Activated CD8-positive, alpha-beta memory T cell treated with anti-CD3 and anti-CD28 coated beads, Interleukin-2, amount 50 U/mL, for 4 hours (primary cell): ENCODE data around the gene LANCL2.
"Not testable (repeated sequence)": the region's sequence is repeated elsewhere in the genome, so short reads cannot be mapped to it uniquely, and the experiment has no call there.

Experiments
- DNase-seq: peaks from one replicate; pipeline ENCODE4 v3.0.0-alpha.2; 2020

LANCL2 gene

DNA sequence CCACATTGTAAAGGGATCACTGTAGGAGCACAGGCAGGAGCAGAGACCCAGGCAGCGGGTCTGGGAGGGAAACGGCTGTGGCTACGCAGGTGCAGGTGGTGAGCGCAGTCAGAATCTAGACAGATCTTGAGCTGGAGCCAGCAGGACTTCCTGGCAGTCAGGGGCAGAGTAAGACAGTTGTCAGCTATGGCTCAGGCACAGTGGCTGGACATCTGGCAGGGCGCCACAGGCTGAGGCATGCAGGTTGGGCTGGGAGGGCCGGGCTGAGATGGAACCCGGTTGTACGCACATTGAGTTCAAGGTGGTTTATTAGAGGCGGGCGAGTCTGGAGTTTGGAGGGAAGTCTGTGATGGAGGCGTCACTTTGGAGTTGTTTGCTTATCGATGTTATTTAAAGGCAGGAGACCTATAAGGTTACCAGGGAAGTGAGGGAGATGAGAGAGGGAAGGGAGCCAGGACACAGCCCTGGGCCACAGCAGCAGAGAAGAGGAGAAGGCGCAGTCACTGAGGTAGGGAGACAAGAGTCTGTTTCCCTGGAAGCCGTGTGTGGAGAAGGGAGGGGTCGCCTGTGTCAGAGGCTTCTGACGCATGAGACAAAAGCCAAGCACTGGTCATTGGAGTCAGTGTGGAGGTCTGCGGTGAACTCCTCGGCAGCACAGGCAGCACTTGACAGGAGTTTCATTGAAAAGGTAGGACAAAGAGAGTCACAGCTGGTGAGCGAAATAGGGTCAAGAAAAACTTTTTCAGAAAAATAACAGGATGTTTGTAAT lies 73.8 kb downstream of the LANCL2 start:
- DNase-seq: no peak

DNA sequence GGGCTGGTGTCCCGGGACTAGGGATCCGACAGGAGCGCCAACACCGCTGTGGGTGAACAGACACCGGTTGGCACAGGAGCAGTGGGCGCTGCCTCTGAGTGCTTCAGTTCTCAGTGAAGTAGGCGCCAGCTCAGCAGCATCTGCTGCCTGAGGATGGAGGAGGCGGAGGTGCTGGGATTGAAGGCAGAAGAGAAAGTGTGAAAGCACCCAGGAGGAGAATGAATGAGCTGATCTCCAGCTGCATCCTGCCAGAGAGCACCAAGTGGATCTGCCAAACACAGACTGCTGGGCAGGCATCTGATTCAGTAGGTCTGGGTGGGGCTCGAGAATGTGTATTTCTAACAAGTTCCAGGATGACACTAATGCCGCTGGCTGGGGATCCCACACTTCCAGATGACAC lies 74.5 kb downstream of the LANCL2 start:
- DNase-seq: no peak

DNA sequence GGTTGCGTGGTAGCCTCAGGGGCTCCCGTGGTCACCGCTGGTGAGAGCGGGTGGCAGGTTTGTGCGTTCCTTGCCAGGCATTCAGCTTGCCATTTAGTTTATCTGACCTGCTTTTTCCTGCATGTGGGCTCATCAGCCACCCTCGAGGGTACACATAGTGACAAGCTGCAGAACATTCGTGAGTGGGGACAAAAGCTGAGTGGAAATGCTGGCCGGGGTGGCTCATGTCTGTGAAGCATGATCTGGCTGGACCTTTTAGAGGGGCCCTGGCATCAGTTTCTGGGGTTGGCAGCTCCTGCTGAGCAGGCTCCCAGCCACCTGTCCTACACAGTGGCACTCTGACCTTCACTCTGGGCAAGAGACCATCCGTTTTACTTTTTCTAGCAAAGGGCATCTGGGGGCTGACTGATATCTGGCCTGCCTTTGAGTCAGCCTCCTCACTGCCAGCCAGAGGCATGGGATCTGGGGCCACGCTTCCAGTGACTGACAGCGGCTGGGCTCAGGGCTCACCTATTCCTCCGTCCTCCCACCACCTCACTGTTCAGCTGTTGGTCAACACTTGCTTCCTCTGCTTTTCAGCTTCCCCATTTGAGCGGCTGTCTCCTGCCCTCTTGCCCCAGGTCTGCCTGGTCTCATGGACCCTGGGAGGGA lies 75.0 kb downstream of the LANCL2 start:
- DNase-seq: no peak

DNA sequence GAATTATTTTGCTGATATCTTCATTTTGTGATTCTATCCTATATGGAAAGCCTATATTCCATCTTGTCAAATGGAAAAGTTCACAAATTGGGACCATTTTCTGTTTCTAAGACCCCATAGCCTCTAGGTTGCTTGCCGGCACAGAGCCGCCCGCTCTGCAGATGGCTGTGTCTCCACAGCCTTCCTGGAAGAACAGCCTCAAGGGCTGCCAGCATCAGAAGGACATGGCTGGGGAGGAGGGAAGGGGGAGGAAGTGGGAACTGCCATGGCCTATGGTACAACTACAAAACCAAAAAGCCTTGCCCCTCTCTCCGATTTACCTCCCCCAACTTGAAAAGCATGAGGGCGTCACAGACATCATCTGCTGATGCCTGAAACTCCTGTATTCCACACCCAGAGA lies 75.9 kb downstream of the LANCL2 start:
- no peak for DNase-seq

DNA sequence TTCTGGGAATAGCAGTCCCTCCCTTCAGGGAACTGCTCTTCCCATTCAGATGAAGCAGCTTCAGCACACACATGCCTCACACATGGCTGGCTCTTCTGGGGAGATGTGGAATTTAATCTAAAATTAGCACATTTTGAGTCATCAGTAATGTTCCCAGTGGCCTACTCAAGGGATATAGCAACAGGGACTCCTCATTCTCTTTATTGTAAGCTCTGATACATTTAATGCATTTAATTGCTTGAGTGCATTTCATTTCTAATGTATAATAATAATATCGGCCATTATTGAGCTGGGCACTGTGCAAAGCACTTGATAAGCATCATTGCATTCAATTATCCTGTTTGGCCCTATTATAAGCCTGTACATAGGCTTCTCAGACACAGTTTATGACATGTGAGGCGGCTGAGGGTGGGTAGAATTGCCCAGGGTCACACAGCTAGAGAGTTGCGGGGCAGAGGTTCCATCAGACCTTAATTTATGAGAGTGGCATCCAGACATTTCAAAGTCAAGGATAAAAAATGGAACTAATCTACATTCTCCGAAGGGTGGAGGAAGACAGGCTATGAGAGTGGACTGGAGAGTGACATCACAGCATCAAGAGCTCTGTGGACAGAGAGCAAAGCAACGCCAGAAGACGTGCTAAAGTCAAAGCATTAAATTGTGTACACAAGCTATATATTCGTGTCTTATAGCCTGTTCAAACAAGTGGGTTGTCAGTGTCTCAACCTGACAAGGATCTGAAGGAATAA lies 76.8 kb downstream of the LANCL2 start:
- DNase-seq: no peak

DNA sequence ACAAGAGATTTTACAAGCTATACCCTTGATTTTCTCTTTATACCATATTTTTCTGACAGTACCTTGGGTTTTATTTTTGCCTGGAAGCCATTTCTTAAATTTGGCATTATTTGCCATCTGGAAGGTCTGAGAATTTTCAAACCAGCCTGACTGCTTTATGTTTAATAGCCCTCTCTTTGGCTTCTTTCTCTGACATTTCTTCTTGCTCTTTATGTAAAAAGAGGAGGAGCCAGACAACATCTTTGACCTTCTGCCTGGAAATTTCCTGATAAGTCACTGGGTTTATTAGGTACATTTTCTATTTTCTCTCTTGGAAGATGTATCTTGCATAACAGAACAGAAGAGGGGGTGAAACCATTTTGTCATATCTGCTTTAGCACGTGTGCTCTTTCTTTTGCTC lies 79.6 kb downstream of the LANCL2 start:
- DNase-seq: no peak

DNA sequence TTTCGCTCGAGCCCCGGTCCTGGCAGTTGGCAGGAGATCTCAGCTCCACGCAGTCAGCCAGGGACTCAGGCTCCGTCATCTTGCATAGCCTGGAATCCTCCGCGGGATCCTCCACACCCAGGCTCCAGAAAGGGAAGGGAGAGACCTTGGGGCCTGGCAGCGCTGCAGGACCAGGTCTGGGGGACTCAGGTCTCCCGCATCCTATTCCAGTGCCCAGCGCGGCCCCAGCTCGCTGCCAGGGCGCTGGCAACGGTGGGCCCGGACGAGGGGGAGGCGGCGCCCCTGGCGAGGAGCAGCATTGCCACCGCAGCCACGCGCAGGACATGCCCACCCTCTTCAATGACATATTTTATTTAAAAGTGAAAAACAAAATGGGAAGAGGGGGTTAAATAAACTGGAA lies 83.4 kb downstream of the LANCL2 start:
- no peak for DNase-seq

DNA sequence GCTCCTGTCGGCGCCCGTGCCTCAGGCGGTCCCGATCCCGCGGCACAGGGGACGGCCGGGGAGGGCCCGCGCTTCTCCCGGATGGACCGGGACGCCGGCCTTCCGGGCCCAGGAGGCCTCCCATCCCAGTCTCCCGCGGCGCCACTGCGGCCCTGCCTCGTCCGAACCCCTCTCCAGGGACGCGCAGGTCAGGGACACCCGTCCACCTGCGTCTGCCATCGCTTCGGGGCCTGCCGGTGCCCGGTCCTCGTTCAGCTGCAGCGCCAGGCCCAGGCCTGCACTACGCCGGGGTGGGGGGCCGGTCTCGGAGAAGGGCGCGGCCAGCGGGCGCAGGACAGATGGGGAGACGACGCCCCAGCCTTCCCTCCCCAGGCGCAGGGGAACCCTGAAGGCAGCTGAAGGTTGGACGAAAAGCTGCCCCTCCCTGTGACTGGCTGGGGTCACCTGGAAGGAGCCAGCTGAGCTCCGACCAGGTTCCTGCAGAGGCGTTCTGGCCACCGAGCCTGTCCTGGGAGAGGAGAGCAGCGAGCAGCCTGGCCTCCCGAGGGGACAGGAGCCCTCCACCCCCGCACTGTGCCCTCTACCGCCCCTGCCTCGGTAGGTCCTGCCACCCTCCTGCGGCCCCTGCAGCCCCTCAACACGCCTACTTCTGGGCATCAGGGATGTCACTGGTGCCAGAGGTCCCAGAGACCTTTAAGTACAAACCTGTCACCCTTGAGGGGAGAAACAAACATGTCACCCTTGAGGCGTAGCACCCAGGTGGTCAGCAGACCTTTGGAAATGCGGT lies 84.3 kb downstream of the LANCL2 start:
- DNase-seq: no peak

DNA sequence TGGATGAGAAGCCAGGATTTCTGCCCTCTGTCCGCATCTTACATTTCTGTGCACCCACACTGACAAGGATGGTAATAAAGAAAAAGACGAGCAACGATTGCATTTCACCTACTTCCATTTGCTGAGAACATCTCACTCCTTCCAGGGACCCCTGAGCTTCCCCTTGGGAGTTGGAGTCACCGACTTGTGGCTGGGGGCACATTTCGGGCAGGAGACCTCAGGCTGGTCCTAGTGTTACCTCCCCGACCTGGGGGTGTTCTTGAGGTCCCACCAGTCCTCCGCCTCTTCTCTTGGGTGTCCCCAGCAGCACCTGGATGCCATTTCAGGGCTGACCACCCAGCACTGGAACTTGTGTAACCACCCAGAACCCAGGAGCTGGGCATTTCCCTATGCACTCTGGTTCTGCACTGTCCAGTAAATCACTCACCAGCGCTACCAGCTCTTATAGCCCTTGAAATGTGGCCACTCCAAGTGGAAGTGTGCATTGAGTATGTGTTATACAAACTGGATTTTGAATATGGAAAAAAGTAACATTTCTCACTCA lies 84.9 kb downstream of the LANCL2 start:
- no peak for DNase-seq

DNA sequence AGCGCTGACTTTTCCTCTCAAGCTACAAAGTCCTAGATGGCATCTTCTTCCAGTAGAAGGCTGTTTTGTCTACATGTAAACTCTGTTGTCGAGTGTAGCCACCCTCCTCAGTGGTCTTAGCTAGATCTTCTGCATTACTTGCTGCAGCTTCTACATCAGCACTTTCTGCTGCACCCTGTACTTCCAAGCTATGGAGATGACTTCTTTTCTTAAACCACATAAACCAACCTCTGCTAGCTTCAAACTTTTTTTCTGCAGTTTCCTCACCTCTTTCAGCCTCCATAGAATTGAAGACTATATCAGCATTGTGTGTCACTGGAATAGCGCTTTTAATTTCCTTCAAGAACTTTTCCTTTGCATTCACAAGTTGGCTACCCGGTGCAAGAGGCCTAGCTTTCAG lies 87.8 kb downstream of the LANCL2 start:
- no peak for DNase-seq

DNA sequence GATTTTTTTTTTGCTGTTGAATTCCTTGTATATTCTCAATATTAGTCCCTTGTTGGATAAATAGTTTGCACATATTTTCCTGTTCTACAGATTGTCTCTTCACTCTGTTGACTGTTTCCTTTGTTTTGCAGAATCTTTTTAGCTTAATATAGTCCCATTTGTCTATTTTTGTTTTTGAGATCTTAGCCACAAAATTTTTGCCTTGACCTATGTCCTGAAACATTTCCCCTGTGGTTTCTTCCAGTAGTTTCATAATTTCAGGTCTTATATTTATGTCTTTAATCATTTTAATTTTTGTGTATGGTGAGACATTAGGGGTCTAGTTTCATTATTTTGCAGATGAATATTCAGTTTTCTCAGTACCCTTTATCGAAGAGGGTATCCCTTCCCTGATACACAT lies 92.7 kb downstream of the LANCL2 start:
- DNase-seq: no peak

DNA sequence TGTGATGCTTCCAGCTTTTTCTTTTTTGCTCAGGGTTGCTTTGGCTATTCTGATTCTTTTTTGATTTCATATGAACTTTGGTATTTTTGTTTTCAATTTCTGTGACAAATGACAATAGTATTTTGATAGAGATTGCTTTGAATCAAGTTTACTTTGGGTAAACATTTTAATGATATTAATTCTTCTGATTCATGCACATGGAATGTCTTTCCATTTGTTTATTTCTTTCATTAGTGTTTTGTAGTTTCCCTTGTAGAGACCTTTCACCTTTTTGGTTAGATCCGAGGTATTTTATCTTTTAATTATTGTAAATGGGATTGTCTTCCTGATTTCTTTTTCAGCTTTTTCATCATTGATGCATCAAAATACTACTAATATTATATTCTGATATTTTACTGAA lies 93.2 kb downstream of the LANCL2 start:
- no peak for DNase-seq

DNA sequence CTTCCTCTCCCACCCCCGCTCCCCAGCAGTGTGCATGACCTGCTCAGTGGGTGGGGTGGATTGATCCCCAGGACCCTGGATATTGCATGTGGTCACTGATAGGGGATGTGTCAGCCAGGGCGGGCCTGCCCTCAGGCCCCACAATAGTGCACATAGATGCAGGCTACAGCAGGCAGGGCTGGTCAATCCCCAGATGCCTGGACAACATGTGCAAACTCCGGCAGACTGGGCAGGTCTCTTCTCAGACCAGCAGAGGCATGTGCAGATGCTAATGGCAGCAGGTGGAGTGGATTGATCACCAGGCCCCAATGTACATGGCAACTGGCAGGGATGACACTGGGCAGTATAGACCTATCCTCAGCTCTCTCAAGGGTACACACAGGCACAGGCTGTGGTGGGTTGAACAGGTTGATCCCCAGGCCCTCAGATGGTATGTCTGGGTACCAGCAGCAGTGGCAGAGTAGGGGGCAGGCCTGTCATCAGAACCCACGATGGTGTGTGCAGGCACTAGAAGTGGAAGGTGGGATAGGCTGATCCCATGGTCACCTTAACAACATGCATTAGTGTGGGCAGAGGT lies 98.6 kb downstream of the LANCL2 start:
- DNase-seq: no peak

DNA sequence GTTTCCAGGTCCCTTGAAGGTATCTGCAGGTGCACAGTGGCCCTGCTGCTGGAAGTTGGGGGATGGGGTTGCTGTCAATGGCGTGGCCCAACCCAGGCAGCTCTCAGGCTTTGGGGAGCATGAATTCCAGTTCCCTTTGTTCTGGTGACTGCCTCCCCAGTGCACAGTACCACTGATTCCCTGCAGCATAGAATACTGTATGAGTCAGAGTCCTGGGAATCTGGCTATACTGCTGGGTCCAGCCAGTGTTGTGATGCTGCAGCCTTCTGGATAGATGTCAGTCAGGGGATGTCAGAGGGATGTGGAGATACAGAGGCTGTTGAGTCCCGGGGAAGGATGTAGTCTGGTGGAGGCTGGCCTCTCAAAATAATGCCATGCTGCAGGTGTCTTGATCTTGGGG lies 99.3 kb downstream of the LANCL2 start:
- DNase-seq: no peak

DNA sequence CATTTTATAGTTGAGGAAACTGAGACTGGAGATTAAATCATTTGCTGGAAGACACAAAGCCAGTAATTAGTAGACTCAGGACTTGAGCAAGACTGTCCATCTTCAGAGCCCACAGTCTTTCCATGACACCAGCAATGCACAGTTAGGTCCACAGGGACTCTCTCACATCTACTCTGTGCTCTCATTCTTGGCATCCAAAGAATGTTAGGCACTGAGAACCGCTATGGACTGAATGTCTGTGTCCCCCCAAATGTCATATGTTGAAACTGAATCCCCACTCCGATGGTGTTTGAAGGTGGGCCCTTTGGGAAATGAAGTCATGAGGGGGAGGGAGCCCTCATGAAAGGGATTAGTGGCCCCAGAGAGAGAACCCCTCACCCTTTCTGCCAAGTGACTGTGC lies 100.6 kb downstream of the LANCL2 start:
- no peak for DNase-seq

DNA sequence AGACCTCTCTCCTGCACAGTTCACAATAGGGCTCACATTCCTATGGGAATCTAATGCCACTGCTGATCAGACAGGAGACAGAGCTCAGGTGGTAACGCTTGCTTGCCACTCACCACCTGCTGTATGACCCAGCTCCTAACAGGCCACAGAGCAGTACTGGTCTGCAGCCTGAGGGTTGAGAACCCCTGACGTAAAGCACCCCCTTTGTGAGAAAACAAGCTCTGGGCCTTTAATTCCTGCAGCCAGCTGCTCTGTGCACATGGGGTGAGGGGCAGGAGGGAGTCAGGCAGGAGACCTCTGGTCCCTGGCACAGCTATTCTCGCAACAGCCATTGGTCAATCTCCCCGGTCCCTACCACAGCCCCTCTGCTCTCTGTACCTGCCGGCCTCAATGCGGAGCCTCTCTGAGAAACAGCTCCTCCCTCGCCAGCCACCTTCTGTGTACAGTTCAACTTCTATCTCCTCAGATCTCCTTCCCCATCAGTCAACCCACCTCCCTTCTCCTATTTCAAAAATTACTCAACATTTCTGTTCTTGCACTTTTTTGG lies 102.0 kb downstream of the LANCL2 start:
- DNase-seq: no peak

DNA sequence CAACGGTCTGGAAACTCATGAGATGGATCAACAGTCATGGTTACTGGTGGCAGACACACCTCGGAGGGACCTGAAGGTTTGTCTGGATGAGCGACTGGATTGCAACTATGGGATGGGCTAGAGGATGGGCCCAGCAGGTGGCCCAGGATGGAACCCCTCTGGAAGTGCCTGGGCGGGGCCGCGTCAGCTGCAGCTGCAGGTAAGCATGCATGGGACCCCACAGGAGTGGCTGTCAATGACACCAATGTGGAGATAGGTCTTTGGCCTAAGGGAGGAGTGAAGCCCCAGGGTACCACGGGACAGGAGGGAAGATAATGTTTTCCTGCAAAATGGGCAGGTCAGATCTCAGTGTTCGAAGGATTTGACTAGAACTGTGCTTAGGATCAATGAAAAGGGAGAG lies 103.4 kb downstream of the LANCL2 start:
- no peak for DNase-seq

DNA sequence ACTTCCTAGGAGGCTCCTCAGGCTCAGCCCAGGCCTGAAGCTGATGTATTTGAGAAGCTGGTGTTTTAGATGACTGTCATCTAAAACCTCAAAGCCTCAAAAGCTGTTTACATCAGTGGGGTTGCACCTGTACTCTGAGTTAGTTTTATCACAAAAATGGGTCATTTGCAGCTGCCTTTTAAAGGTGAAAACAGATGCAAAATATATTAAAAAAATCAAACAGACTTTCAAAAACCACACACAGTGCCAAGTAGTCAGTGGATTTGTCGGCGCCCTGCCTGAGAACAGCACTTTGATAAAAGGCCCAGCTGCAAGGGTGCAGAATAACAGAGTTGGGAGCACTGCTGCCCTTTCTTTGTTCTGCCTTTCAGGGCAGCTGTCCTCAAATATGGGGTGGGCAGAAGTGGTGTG lies 104.1 kb downstream of the LANCL2 start:
- DNase-seq: no peak

DNA sequence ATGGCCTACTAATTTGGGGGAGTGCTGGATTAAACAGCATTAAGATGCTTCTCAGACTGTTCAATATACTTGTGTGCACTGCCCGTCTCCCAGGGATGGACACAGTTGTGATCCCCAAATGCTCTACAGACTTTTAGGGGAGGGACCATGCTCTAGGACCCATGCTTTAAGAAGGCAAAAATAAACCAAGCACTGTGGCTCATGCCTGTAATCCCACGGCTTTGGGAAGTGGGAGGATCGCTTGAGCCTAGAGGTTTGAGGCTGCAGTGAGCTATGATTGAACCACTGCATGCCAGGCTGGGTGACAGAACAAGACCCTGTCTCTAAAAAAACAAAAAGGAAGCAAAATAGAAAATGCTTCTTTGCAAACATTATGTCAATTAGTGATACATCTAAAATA lies 104.6 kb downstream of the LANCL2 start:
- DNase-seq: no peak

DNA sequence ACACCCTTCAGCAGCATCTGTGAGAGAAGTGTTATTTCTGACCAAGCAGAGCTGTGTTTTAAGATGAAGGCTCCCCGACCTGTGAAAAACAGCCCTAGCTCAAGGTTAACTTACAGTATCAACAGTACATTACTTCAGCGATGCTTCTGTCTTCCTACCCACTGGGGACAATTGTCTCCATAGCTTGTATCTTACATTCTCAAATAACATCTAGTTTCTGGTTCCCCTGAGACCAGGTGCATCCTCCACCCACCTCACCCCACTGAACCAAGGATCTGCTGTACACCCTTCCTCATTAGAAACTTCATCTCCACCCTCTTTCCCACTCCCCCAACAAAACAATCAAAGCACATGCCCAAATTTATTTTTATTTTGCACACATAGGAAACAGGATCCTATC lies 105.1 kb downstream of the LANCL2 start:
- no peak for DNase-seq

DNA sequence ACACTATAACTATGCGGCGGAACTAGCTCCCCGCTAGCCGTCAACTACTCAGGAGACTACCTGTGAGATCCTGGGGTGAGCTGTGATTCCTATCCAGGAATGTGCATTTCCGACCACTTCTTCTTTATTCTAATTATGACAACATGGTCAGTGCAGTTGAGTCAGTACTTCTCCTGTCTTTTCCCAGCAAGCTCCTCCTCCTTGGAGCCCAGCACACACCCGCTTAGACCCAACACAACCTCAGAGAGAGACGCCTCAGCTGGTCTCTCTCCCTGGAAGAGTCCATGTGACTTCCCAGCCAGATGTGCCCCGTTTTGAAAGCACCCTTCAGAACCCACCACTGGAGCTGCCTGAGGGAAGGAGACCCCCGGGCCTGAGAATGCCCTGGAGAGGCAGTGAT lies 106.5 kb downstream of the LANCL2 start:
- not testable (repeated sequence) for DNase-seq

DNA sequence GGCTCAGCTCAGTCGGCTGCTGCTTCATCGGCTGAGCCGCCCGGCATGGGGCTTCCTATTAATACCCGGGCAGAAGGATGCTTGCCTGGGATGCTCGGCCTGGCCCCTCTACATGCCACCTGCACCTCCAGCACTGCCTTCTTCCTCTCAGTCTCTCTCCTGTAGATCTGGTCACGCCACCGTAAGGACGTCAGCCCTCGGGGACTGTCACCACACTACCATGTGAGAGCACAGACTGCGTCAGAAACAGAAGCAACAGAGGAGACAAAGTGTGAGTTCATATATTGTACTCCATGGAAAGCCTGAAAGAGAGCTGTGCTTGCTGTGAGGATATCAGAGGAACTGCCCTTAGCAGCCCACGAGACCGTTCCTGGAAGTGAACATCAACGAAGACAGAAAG lies 107.3 kb downstream of the LANCL2 start:
- not testable (repeated sequence) for DNase-seq
